Measurements from ENCODE around the gene CLDN18.

CLDN18 gene

DNA sequence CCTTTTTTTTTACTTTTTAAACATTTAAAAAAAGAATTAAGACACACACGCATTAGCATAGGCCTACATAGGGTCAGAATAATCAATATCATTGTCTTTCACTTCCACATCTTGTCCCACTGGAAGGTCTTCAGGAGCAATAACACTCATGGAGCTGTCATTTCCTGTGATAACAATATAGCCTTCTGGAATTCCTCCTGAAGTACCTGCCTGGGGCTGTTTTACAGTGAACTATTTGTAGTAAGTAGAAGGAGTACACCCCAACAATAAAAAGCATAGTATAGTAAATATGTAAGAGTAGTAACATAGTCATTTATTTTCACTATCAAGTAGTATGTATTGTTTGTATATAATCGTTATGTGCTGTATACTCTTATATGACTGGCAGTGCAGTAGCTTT lies 19.5 kb upstream of the CLDN18 start:
- no peaks in the 10 kb centered on the region for H3K9me3 ChIP-seq (ENCODE audit: control insufficient read depth, low read length)
- H3K4me3 ChIP-seq (ENCODE audit: low read depth, low read length) = no peak overlapping the region
- no peak overlapping the region for H3K27ac ChIP-seq
- no peaks in the 10 kb centered on the region for H3K36me3 ChIP-seq (ENCODE audit: control insufficient read depth, insufficient read depth, low read length)
- no peaks in the 10 kb centered on the region for H3K4me1 ChIP-seq
- H3K4me2 ChIP-seq (ENCODE audit: low read length) = no peak overlapping the region
- no peaks in the 10 kb centered on the region for H3K27me3 ChIP-seq (ENCODE audit: control insufficient read depth, insufficient read depth, low read length)
- no peak overlapping the region for H3K9ac ChIP-seq
- no peak overlapping the region for H2AFZ ChIP-seq
- no peaks in the 10 kb centered on the region for H3K79me2 ChIP-seq
- TF ChIP-seq, protein P1, sequence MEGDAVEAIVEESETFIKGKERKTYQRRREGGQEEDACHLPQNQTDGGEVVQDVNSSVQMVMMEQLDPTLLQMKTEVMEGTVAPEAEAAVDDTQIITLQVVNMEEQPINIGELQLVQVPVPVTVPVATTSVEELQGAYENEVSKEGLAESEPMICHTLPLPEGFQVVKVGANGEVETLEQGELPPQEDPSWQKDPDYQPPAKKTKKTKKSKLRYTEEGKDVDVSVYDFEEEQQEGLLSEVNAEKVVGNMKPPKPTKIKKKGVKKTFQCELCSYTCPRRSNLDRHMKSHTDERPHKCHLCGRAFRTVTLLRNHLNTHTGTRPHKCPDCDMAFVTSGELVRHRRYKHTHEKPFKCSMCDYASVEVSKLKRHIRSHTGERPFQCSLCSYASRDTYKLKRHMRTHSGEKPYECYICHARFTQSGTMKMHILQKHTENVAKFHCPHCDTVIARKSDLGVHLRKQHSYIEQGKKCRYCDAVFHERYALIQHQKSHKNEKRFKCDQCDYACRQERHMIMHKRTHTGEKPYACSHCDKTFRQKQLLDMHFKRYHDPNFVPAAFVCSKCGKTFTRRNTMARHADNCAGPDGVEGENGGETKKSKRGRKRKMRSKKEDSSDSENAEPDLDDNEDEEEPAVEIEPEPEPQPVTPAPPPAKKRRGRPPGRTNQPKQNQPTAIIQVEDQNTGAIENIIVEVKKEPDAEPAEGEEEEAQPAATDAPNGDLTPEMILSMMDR (IDR thresholded peaks at IDR 0.05) = no peak

GRCh38 chr3:137992592-137992991 lies 17.4 kb upstream of the CLDN18 start:
- H3K4me2 ChIP-seq (ENCODE audit: low read length) = no peak overlapping the region
- H2AFZ ChIP-seq = no peak overlapping the region
- no peaks in the 10 kb centered on the region for H3K4me1 ChIP-seq
- H3K79me2 ChIP-seq = no peaks in the 10 kb centered on the region
- H3K27ac ChIP-seq = no peak overlapping the region
- TF ChIP-seq, protein P1 (IDR thresholded peaks at IDR 0.05) = no peak
- no peaks in the 10 kb centered on the region for H3K9me3 ChIP-seq (ENCODE audit: control insufficient read depth, low read length)
- no peak overlapping the region for H3K4me3 ChIP-seq (ENCODE audit: low read depth, low read length)
- no peak overlapping the region for H3K9ac ChIP-seq
- no peaks in the 10 kb centered on the region for H3K27me3 ChIP-seq (ENCODE audit: control insufficient read depth, insufficient read depth, low read length)
- H3K36me3 ChIP-seq (ENCODE audit: control insufficient read depth, insufficient read depth, low read length) = no peaks in the 10 kb centered on the region

DNA sequence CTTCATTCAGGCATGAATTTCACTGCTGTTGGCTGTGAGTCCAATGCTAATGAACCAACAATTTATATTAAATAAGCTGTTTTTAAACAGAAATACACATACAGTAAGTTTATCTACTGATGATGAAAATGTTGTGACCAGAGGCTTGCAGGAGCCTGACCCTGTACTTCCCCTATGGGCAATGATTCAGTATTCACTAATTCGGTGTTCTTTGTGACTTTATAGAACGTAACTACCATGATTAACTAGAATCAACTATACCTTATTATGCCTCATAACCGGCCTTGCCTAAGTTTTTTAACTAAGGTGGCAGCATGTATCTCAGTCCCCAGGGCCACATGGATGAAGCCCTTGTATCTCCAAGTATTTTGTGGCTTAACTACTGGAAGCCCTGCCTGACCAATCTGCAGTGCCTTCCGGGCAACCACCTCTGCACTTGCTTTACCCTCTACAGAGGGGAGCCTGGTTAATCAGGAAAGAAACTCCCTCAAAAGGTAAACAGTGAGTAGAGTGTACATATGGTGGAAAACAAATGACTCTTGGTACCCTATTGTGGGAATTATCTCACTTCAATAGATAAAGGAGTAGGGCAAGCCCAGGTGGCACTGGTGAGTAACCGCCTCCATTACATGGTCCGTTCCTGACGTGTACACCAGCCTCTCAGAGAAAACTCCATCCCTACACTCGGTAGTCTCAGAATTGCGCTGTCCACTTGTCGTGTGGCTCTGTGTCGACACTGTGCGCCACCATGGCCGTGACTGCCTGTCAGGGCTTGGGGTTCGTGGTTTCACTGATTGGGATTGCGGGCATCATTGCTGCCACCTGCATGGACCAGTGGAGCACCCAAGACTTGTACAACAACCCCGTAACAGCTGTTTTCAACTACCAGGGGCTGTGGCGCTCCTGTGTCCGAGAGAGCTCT lies 11.6 kb upstream of the CLDN18 start:
- H3K9ac ChIP-seq = no peak overlapping the region
- H3K27ac ChIP-seq = no peak overlapping the region
- no peak overlapping the region for H3K4me2 ChIP-seq (ENCODE audit: low read length)
- no peak overlapping the region for H2AFZ ChIP-seq
- TF ChIP-seq, protein P1 (IDR thresholded peaks at IDR 0.05) = no peak
- no peaks in the 10 kb centered on the region for H3K79me2 ChIP-seq
- H3K9me3 ChIP-seq (ENCODE audit: control insufficient read depth, low read length) = no peaks in the 10 kb centered on the region
- no peak overlapping the region for H3K4me3 ChIP-seq (ENCODE audit: low read depth, low read length)
- no peaks in the 10 kb centered on the region for H3K27me3 ChIP-seq (ENCODE audit: control insufficient read depth, insufficient read depth, low read length)
- H3K36me3 ChIP-seq (ENCODE audit: control insufficient read depth, insufficient read depth, low read length) = no peaks in the 10 kb centered on the region
- H3K4me1 ChIP-seq = no peaks in the 10 kb centered on the region

GRCh38 chr3:138003069-138003468 lies 6.9 kb upstream of the CLDN18 start:
- Histone ChIP-seq H2AFZ (no peak overlapping the region), H3K9ac (no peak overlapping the region), H3K27ac (no peak overlapping the region), H3K27me3 (ENCODE audit: control insufficient read depth, insufficient read depth, low read length) (no peaks in the 10 kb centered on the region), H3K79me2 (no peaks in the 10 kb centered on the region), H3K9me3 (ENCODE audit: control insufficient read depth, low read length) (no peaks in the 10 kb centered on the region), H3K4me1 (no peaks in the 10 kb centered on the region), H3K36me3 (ENCODE audit: control insufficient read depth, insufficient read depth, low read length) (no peaks in the 10 kb centered on the region), H3K4me2 (ENCODE audit: low read length) (no peak overlapping the region), H3K4me3 (ENCODE audit: low read depth, low read length) (no peak overlapping the region)
- TF ChIP-seq, protein P1 (IDR thresholded peaks at IDR 0.05) = no peak

- H3K4me2 ChIP-seq (ENCODE audit: low read length) = no peak overlapping the region
- H3K4me1 ChIP-seq = no peaks in the 10 kb centered on the region
- no peaks in the 10 kb centered on the region for H3K27me3 ChIP-seq (ENCODE audit: control insufficient read depth, insufficient read depth, low read length)
- H3K9ac ChIP-seq = no peak overlapping the region
- no peaks in the 10 kb centered on the region for H3K36me3 ChIP-seq (ENCODE audit: control insufficient read depth, insufficient read depth, low read length)
- H3K9me3 ChIP-seq (ENCODE audit: control insufficient read depth, low read length) = no peaks in the 10 kb centered on the region
- no peak overlapping the region for H3K4me3 ChIP-seq (ENCODE audit: low read depth, low read length)
- TF ChIP-seq, protein P1 (IDR thresholded peaks at IDR 0.05) = no peak
- no peak overlapping the region for H3K27ac ChIP-seq
- no peaks in the 10 kb centered on the region for H3K79me2 ChIP-seq
- no peak overlapping the region for H2AFZ ChIP-seq
Observed at GRCh38 chr3:138005627-138006026, 4.3 kb upstream of the CLDN18 start.
